ENCODE results near the gene ANKS3. TPM values are rescaled to one million over a fixed set of nuclear protein-coding genes. Genes with fewer than 3 reads are reported as not detected.

ANKS3 gene
- total and polyA plus RNA-seq, 4 donors, result 12.6 to 26.3 (median 24.4) TPM

DNA sequence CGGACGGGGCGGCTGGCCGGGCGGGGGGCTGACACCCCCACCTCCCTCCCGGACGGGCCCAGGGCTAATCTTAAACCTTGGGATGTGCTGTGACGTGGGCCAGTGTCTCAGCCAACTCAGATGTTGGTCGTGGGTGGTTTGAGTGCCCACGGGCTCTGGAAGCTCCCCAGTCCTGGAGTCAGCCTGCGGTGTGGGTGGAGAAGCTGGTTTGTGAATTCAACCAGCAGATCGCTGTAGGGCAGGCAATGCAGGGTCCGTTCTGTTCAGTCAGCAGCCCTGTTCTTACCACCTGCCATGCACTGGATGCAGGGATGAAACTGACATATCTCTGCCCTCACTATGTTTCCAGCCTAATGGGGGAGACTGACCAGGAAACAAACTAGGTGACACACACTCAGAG, 40.9 kb upstream of the ANKS3 start:
- 79 to 88% methylated on average over 13 of the region's 13 CpGs for WGBS, 2 donors
- no peaks in the 10 kb centered on the region for H3K36me3 ChIP-seq (ENCODE audit: control insufficient read depth in 4 of 4, insufficient read depth in 4 of 4, low read length in 4 of 4)

DNA sequence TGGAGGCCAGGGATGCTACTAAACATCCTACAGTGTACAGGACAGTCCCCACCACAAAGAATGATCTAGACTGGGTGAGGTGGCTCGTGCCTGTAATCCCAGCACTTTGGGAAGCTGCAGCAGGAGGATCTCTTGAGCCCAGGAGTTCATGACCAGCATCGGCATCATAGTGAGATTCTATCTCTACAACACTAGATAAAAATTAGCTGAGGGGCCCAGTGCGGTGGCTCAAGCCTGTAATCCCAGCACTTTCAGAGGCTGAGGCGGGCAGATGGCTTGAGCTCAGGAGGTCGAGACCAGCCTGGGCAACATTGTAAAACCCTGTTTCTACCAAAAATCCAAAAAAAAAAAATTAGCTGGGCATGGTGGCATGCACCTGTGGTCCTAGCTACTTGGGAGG, 38.3 kb upstream of the ANKS3 start:
- WGBS, 2 donors, result 82 to 91% methylated on average over 5 of the region's 5 CpGs
- H3K9me3 ChIP-seq (ENCODE audit: control insufficient read depth in 4 of 4, insufficient read depth in 3 of 4, low read length in 3 of 4), result no peaks in the 10 kb centered on the region
- DNase-seq, result no peak
- no peaks in the 10 kb centered on the region for H3K36me3 ChIP-seq (ENCODE audit: control insufficient read depth in 4 of 4, insufficient read depth in 4 of 4, low read length in 4 of 4)
- ATAC-seq (ENCODE audit: insufficient read depth, low FRiP score), result no peak
- no peak overlapping the region for H3K4me3 ChIP-seq
- peaks cover 0 to 8% (median 0%) of the 10 kb centered on the region in 5 donors for H3K4me1 ChIP-seq (ENCODE audit: control insufficient read depth in 5 of 5, insufficient read depth in 5 of 5, low read length in 5 of 5)
- H3K27me3 ChIP-seq (ENCODE audit: control insufficient read depth in 3 of 3, insufficient read depth in 3 of 3, low read length in 2 of 3), result no peaks in the 10 kb centered on the region
- TF ChIP-seq, protein P1, sequence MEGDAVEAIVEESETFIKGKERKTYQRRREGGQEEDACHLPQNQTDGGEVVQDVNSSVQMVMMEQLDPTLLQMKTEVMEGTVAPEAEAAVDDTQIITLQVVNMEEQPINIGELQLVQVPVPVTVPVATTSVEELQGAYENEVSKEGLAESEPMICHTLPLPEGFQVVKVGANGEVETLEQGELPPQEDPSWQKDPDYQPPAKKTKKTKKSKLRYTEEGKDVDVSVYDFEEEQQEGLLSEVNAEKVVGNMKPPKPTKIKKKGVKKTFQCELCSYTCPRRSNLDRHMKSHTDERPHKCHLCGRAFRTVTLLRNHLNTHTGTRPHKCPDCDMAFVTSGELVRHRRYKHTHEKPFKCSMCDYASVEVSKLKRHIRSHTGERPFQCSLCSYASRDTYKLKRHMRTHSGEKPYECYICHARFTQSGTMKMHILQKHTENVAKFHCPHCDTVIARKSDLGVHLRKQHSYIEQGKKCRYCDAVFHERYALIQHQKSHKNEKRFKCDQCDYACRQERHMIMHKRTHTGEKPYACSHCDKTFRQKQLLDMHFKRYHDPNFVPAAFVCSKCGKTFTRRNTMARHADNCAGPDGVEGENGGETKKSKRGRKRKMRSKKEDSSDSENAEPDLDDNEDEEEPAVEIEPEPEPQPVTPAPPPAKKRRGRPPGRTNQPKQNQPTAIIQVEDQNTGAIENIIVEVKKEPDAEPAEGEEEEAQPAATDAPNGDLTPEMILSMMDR (IDR thresholded peaks at IDR 0.05; ENCODE audit: control extremely low read depth, extremely low read depth), result no peak
- no peak overlapping the region for H3K9ac ChIP-seq (ENCODE audit: insufficient read depth in 1 of 2, low read length in 2 of 2)
- H3K27ac ChIP-seq (ENCODE audit: low read depth in 1 of 2, low read length in 1 of 2), result no peak overlapping the region

More for the DNA sequence above, 40.9 kb upstream of the ANKS3 start:
- H3K9me3 ChIP-seq (ENCODE audit: control insufficient read depth in 4 of 4, insufficient read depth in 3 of 4, low read length in 3 of 4), result no peaks in the 10 kb centered on the region
- no peak overlapping the region for H3K9ac ChIP-seq (ENCODE audit: insufficient read depth in 1 of 2, low read length in 2 of 2)
- H3K4me1 ChIP-seq (ENCODE audit: control insufficient read depth in 5 of 5, insufficient read depth in 5 of 5, low read length in 5 of 5), result peaks cover 0 to 2% (median 0%) of the 10 kb centered on the region in 5 donors
- no peak overlapping the region for H3K27ac ChIP-seq (ENCODE audit: low read depth in 1 of 2, low read length in 1 of 2)
- TF ChIP-seq, protein P1 (IDR thresholded peaks at IDR 0.05; ENCODE audit: control extremely low read depth, extremely low read depth), result no peak
- DNase-seq (no peak), ATAC-seq (ENCODE audit: insufficient read depth, low FRiP score) (no peak)
- no peaks in the 10 kb centered on the region for H3K27me3 ChIP-seq (ENCODE audit: control insufficient read depth in 3 of 3, insufficient read depth in 3 of 3, low read length in 2 of 3)
- H3K4me3 ChIP-seq, result no peak overlapping the region

DNA sequence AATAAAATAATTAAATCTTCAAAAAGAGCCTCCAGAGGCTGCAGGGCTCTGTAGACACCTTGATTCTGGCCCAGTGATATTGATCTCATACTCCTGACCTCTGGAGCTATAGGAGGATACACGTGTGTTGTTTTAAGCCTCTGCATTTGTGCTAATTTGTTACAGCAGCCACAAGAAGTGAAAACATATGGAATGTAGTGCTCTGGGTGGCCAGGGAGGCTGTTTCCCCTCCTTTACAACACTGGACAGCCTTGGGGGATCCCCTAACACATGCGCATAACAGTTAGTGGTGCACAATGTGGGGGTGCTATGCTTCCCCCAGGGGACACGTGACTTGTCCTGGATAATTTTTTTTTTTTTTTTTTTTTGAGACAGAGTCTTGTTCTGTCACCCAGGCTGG, 37.6 kb upstream of the ANKS3 start:
- TF ChIP-seq, protein P1 (IDR thresholded peaks at IDR 0.05; ENCODE audit: control extremely low read depth, extremely low read depth), result no peak
- ATAC-seq (ENCODE audit: insufficient read depth, low FRiP score), result no peak
- DNase-seq, result no peak
- Histone ChIP-seq H3K4me1 (ENCODE audit: control insufficient read depth in 5 of 5, insufficient read depth in 5 of 5, low read length in 5 of 5) (peaks cover 0 to 10% (median 0%) of the 10 kb centered on the region in 5 donors), H3K4me3 (no peak overlapping the region), H3K27me3 (ENCODE audit: control insufficient read depth in 3 of 3, insufficient read depth in 3 of 3, low read length in 2 of 3) (no peaks in the 10 kb centered on the region), H3K27ac (ENCODE audit: low read depth in 1 of 2, low read length in 1 of 2) (no peak overlapping the region), H3K9me3 (ENCODE audit: control insufficient read depth in 4 of 4, insufficient read depth in 3 of 4, low read length in 3 of 4) (no peaks in the 10 kb centered on the region), H3K36me3 (ENCODE audit: control insufficient read depth in 4 of 4, insufficient read depth in 4 of 4, low read length in 4 of 4) (no peaks in the 10 kb centered on the region), H3K9ac (ENCODE audit: insufficient read depth in 1 of 2, low read length in 2 of 2) (no peak overlapping the region)
- WGBS, 2 donors, result 68 to 69% methylated on average over 3 of the region's 3 CpGs

DNA sequence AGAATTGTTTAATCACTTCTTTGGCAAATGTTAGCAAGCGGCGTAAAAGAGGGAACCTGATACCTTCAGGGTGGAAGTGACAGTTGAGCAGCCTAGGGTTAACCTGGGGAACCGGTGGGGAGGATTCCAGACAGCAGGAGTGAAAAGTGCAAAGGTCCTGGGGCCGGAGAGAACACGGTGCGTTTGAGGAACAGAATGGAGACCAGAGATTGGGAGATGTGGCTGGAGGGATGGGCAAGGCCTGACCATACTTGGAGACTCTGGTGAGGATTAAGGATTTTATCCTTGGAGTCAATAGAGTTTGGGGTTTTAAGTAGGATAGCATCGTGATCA, 35.2 kb upstream of the ANKS3 start:
- Histone ChIP-seq H3K9ac (ENCODE audit: insufficient read depth in 1 of 2, low read length in 2 of 2) (no peak overlapping the region), H3K27ac (ENCODE audit: low read depth in 1 of 2, low read length in 1 of 2) (no peak overlapping the region), H3K9me3 (ENCODE audit: control insufficient read depth in 4 of 4, insufficient read depth in 3 of 4, low read length in 3 of 4) (no peaks in the 10 kb centered on the region), H3K36me3 (ENCODE audit: control insufficient read depth in 4 of 4, insufficient read depth in 4 of 4, low read length in 4 of 4) (peaks cover 0 to 5% (median 2%) of the 10 kb centered on the region in 4 donors), H3K4me1 (ENCODE audit: control insufficient read depth in 5 of 5, insufficient read depth in 5 of 5, low read length in 5 of 5) (peaks cover 0 to 20% (median 4%) of the 10 kb centered on the region in 5 donors), H3K4me3 (no peak overlapping the region), H3K27me3 (ENCODE audit: control insufficient read depth in 3 of 3, insufficient read depth in 3 of 3, low read length in 2 of 3) (no peaks in the 10 kb centered on the region)
- ATAC-seq (ENCODE audit: insufficient read depth, low FRiP score) (no peak), DNase-seq (no peak)
- TF ChIP-seq, protein P1 (IDR thresholded peaks at IDR 0.05; ENCODE audit: control extremely low read depth, extremely low read depth), result no peak
- 50 to 65% methylated on average over 7 of the region's 7 CpGs for WGBS, 2 donors

Data from lung (tissue), 12 donors.